Esophagus squamous epithelium (tissue), 5 donors: ENCODE results near the gene PKP2. TPM values are rescaled to one million over a fixed set of nuclear protein-coding genes. Genes with fewer than 3 reads are reported as not detected.
"Not testable (repeated sequence)": the region's sequence is repeated elsewhere in the genome, so short reads cannot be mapped to it uniquely, and the experiment has no call there.

Source experiments
- DNase-seq: peaks from one replicate; lab custom pipeline; 2025; lab: John Stamatoyannopoulos, UW
- H3K27ac ChIP-seq, 4 donors: fragments of 200-600 bp; sonication (generic); one replicate each; pipeline ENCODE4 v1.5.1; 2016 to 2019; ENCODE audit warnings: mild to moderate bottlenecking in 1 of 4
- H3K27me3 ChIP-seq, 4 donors: fragments of 200-600 bp; sonication (generic); 1 replicate in 3 of 4; 2 replicates in 1 of 4; pipeline versions ENCODE4 v1.5.1 to v1.6.0; 2017 to 2021; ENCODE audit warnings: antibody characterized with exemption in 1 of 4
- H3K36me3 ChIP-seq, 3 donors: fragments of 200-600 bp; sonication (generic); one replicate each; pipeline ENCODE4 v1.5.1; 2016 to 2019
- H3K4me1 ChIP-seq, 3 donors: fragments of 200-600 bp; sonication (generic); one replicate each; pipeline ENCODE4 v1.5.1; 2017 to 2019
- H3K4me3 ChIP-seq, 4 donors: fragments of 200-600 bp; sonication (generic); 1 replicate in 3 of 4; 2 replicates in 1 of 4; pipeline ENCODE4 v1.5.1; 2016 to 2019; ENCODE audit warnings: mild to moderate bottlenecking in 2 of 4, moderate library complexity in 1 of 4
- H3K9me3 ChIP-seq, 3 donors: fragments of 200-600 bp; sonication (generic); one replicate each; pipeline ENCODE4 v1.5.1; 2016 to 2019
- POLR2A ChIP-seq, 4 donors: fragments of 450-650 bp; IDR thresholded peaks; one replicate each; pipeline ENCODE4 v1.6.1; 2017; ENCODE audit warnings: antibody characterized with exemption in 4 of 4, mild to moderate bottlenecking in 4 of 4, moderate library complexity in 3 of 4
- WGBS, 2 donors: methylation state at CpG; one replicate each; pipeline ENCODE4 v1.1.5; 2018; 5-methylcytosine and 5-hydroxymethylcytosine counted together
- intact Hi-C: fragments of 100-400 bp; cut with DNase I; formaldehyde crosslinking; loops from one replicate; pipeline ENCODE4 v1.15.0; 2022
- total RNA-seq, 4 donors: library from RNA; depleted of rRNA; stranded (reverse); fragments of >200 nt; gene quantifications; one replicate each; pipeline ENCODE4 v1.1.0, GENCODE V29; 2016
- TF ChIP-seq, protein P1 (sequence below), 6 experiments: fragments of 450-650 bp in 4 of 6; fragments of 200-600 bp in 2 of 6; sonication (generic) in 2 of 6; IDR thresholded peaks; one replicate each; pipeline ENCODE4 v1.5.1; 2016 to 2019; ENCODE audit warnings: antibody characterized with exemption in 6 of 6, mild to moderate bottlenecking in 4 of 6, moderate library complexity in 4 of 6
- donor health status: DM: yes; HTN: yes; CAD: no.

The PKP2 gene
- total RNA-seq, 4 donors from 2014 or later = 8.5 to 22.5 (median 21.6) TPM

DNA sequence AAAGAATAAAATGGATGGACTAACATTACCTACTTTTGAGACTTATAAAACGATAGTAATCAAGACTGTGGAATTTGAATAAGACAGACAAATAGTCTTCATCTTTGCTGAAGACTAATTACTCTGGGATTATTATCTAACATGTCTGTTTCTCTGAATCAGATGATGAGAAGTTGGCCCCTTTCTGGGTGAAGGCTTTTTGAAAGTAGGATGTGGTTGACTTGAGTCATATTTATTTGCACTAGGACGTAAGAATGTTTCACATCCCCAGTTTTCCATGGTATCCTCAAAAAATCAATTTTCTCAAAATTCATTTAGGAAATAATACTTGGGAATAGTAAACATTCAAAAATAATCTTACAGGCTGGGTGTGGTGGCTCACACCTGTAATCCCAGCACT, 31.8 kb downstream of the PKP2 start:
- TF ChIP-seq, protein P1, sequence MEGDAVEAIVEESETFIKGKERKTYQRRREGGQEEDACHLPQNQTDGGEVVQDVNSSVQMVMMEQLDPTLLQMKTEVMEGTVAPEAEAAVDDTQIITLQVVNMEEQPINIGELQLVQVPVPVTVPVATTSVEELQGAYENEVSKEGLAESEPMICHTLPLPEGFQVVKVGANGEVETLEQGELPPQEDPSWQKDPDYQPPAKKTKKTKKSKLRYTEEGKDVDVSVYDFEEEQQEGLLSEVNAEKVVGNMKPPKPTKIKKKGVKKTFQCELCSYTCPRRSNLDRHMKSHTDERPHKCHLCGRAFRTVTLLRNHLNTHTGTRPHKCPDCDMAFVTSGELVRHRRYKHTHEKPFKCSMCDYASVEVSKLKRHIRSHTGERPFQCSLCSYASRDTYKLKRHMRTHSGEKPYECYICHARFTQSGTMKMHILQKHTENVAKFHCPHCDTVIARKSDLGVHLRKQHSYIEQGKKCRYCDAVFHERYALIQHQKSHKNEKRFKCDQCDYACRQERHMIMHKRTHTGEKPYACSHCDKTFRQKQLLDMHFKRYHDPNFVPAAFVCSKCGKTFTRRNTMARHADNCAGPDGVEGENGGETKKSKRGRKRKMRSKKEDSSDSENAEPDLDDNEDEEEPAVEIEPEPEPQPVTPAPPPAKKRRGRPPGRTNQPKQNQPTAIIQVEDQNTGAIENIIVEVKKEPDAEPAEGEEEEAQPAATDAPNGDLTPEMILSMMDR (IDR thresholded peaks at IDR 0.05) = no peak
- no peak for TF ChIP-seq POLR2A (IDR thresholded peaks at IDR 0.05)
- H3K9me3 ChIP-seq = no peaks in the 10 kb centered on the region
- intact Hi-C loops = no loop called here

GRCh38 chr12:32863128-32863527, 33.4 kb downstream of the PKP2 start:
- no peaks in the 10 kb centered on the region for H3K27me3 ChIP-seq
- H3K9me3 ChIP-seq = no peaks in the 10 kb centered on the region
- H3K27ac ChIP-seq = no peak overlapping the region
- WGBS, 2 donors = 77 to 91% methylated on average over 7 of the region's 7 CpGs
- no peak for DNase-seq
- no peak overlapping the region for H3K4me3 ChIP-seq
- H3K4me1 ChIP-seq = no peaks in the 10 kb centered on the region
- no peaks in the 10 kb centered on the region for H3K36me3 ChIP-seq
- intact Hi-C loops = no loop called here
- TF ChIP-seq, protein P1 (IDR thresholded peaks at IDR 0.05) = no peak
- no peak for TF ChIP-seq POLR2A (IDR thresholded peaks at IDR 0.05)

More for the DNA sequence above, 31.8 kb downstream of the PKP2 start:
- Histone ChIP-seq H3K4me1 (peaks cover 0 to 2% (median 0%) of the 10 kb centered on the region in 3 donors), H3K27me3 (no peaks in the 10 kb centered on the region), H3K27ac (no peak overlapping the region), H3K36me3 (no peaks in the 10 kb centered on the region), H3K4me3 (no peak overlapping the region)
- 61 to 78% methylated on average over 2 of the region's 2 CpGs for WGBS, 2 donors
- no peak for DNase-seq

DNA sequence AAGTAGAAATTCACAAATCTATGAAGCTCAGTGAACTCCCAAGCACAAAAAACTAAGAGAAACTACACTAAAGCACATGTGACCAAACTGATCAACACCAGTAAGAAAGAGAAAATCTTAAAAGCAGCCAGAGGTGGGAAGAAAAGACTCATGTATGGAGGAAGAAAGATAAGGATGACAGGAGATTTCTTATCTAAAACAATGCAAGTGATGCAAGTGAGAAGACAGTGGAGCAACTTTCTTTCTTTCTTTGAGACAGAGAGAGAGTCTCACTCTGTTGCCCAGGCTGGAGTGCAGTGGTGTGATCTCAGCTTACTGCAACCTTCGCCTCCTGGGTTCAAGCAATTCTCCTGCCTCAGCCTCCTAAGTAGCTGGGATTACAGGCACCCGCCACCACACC, 34.9 kb downstream of the PKP2 start:
- H3K4me1 ChIP-seq, intact Hi-C loops, H3K4me3 ChIP-seq, H3K27ac ChIP-seq, DNase-seq, H3K9me3 ChIP-seq, H3K36me3 ChIP-seq, H3K27me3 ChIP-seq: not testable (repeated sequence)
- 93 to 100% methylated on average over 2 of the region's 2 CpGs for WGBS, 2 donors

DNA sequence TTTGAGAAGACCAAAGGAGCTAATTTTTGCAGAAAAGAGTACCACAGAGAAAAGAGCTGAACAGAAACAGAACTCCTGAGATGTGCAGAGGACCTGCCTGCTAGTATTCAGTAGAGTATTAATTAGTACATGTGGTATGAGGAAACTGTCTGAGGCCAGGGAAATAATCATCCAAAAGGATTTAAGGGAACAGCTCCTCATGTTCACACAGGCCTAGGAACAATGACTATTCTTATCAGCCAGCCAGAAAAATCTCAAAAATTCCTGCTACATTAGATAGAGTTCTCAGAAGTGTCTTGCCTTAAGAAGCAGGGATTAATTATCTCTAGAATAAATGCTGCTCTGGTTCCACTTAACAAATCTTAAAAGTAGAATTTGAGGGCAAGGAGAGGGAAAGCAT, 36.4 kb downstream of the PKP2 start:
- H3K4me3 ChIP-seq = no peak overlapping the region
- H3K4me1 ChIP-seq = no peaks in the 10 kb centered on the region
- no peak for DNase-seq
- H3K27me3 ChIP-seq = no peaks in the 10 kb centered on the region
- H3K36me3 ChIP-seq = no peaks in the 10 kb centered on the region
- H3K9me3 ChIP-seq = no peaks in the 10 kb centered on the region
- intact Hi-C loops = no loop called here
- no peak for TF ChIP-seq POLR2A (IDR thresholded peaks at IDR 0.05)
- TF ChIP-seq, protein P1 (IDR thresholded peaks at IDR 0.05) = no peak
- H3K27ac ChIP-seq = no peak overlapping the region

DNA sequence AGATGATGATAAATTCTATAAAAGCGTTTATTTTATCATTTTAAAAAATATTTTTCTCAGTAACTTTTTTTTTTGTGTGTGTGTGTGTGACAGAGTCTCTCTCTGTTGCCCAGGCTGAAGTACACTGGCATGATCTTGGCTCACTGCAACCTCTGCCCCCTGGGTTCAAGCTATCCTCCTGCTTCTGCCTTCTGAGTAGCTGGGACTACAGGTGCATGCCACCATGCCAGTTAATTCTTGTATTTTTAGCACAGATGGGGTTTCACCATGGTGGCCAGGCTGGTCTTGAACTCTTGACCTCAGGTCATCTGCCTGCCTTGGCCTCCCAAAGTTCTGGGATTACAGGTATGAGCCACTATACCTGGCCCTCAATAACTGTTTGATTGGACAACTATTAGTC, 37.2 kb downstream of the PKP2 start:
- 67 to 79% methylated on average over 1 of the region's 1 CpG for WGBS, 2 donors
- H3K27me3 ChIP-seq = no peaks in the 10 kb centered on the region
- H3K36me3 ChIP-seq = no peaks in the 10 kb centered on the region
- TF ChIP-seq, protein P1 (IDR thresholded peaks at IDR 0.05) = no peak
- TF ChIP-seq POLR2A (IDR thresholded peaks at IDR 0.05) = no peak
- no peaks in the 10 kb centered on the region for H3K4me1 ChIP-seq
- intact Hi-C loops = no loop called here
- no peaks in the 10 kb centered on the region for H3K9me3 ChIP-seq
- DNase-seq = no peak
- H3K27ac ChIP-seq = no peak overlapping the region
- no peak overlapping the region for H3K4me3 ChIP-seq

- intact Hi-C loops = no loop called here
- no peak for TF ChIP-seq POLR2A (IDR thresholded peaks at IDR 0.05)
- TF ChIP-seq, protein P1 (IDR thresholded peaks at IDR 0.05) = no peak
- no peaks in the 10 kb centered on the region for H3K27me3 ChIP-seq
- DNase-seq = no peak
- no peaks in the 10 kb centered on the region for H3K4me1 ChIP-seq
- WGBS, 2 donors = 75 to 88% methylated on average over 1 of the region's 1 CpG
- no peak overlapping the region for H3K4me3 ChIP-seq
- no peak overlapping the region for H3K27ac ChIP-seq
- no peaks in the 10 kb centered on the region for H3K9me3 ChIP-seq
- H3K36me3 ChIP-seq = no peaks in the 10 kb centered on the region
Observed at GRCh38 chr12:32854716-32855115, 41.9 kb downstream of the PKP2 start.
